Mononuclear cell (primary cell): ENCODE data around the gene PRKCA. TPM values are rescaled to one million over a fixed set of nuclear protein-coding genes. Genes with fewer than 3 reads are reported as not detected.

ENCODE experiments used
- H3K27me3 ChIP-seq: 2 replicates; pipeline ENCODE4 v1.6.0; 2011; ENCODE audit warnings: low read length, control low read depth; ENCODE audit not compliant: insufficient read depth
- H3K4me1 ChIP-seq: 2 replicates; pipeline ENCODE4 v1.5.1; 2011; ENCODE audit warnings: mild to moderate bottlenecking, low read length, control low read depth; ENCODE audit not compliant: insufficient read depth
- H3K4me3 ChIP-seq: 2 replicates; pipeline ENCODE4 v1.5.1; 2011; ENCODE audit warnings: mild to moderate bottlenecking, low read length, moderate library complexity
- H3K9me3 ChIP-seq: 2 replicates; pipeline ENCODE4 v1.5.1; 2011; ENCODE audit warnings: low read depth, mild to moderate bottlenecking, control low read depth, low read length
- total RNA-seq: library from RNA; depleted of rRNA; stranded (reverse); fragments of >200 nt; gene quantifications from one replicate; pipeline ENCODE4 v1.2.3, GENCODE V29; 2012

Gene PRKCA
- total RNA-seq, 1 donor: 35.6 TPM

DNA sequence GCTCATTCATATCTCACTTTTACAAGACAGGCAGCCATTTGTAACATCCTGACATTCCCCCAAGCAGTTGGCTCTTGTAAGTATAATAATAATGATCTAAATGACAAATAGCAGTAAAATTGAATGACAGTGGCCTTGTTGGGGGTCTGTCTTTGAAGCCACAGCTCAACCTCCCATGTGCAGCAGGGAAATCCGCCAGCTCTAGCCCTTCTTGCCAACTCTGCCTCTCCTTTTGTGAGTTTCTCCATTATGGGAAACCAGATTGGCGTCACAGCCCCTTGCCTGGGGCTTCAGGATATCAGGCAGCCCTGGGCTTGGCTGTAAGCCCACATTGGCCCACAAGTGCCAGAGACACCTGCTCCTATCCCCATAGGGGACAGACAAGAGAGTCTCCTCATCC lies 462.1 kb downstream of the PRKCA start:
- no peaks in the 10 kb centered on the region for H3K27me3 ChIP-seq
- H3K4me1 ChIP-seq: no peaks in the 10 kb centered on the region
- H3K9me3 ChIP-seq: no peaks in the 10 kb centered on the region
- no peak overlapping the region for H3K4me3 ChIP-seq

DNA sequence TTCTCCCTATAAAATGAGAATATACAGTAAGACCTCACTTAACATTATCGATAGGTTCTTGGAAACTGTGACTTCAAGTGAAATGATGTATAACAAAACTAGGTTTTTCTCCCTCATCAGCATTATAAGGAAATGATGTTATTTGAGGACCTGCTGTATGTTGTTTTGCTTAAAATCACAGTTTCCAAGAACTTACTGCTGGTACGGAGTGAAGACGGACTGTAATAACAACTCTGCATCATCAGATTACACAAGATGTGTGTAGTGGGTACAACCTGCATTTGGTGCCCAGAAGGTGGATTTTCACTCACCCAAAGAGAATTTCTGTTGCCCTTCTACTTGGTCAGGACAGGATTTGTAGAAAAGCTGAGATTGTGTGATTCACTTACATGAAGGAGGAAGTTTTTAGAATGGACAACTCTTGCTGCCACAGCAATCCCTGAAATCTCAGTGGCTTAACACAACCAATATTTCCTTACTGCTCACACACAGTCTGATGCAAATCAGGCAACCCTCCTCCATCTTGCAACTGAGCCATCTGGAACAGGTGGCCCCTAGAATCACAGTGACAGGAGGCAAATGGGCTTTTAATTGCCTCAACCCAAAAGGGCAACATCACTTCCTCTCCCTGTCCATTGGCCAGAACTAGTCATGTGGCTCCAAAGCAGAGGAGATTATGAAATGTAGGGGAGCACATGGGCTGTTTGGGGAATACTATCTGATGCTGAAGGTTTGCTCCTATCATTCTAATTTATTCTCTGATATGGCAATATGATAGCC lies 464.9 kb downstream of the PRKCA start:
- Histone ChIP-seq H3K4me1 (no peaks in the 10 kb centered on the region), H3K27me3 (no peaks in the 10 kb centered on the region), H3K4me3 (no peak overlapping the region), H3K9me3 (no peaks in the 10 kb centered on the region)

DNA sequence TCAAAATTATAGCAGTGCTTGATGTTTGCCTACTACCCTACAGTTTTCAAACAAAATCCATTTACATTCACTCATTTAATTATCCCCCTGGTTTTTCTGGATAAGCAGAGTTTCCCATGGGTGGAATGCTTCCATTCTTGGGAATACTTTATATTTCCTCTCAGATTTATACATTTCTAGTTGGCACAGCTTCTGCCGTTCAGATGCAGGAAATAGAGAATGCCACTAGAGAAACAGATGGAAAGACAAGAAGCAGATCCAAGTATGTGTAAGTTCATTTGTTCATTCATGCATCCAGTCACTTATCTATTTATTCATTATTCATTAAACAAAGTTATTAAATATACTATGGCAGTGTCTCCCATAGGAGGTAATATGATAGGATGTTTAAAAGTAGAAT lies 467.5 kb downstream of the PRKCA start:
- H3K4me3 ChIP-seq: no peak overlapping the region
- H3K9me3 ChIP-seq: no peaks in the 10 kb centered on the region
- H3K27me3 ChIP-seq: no peaks in the 10 kb centered on the region
- no peaks in the 10 kb centered on the region for H3K4me1 ChIP-seq

DNA sequence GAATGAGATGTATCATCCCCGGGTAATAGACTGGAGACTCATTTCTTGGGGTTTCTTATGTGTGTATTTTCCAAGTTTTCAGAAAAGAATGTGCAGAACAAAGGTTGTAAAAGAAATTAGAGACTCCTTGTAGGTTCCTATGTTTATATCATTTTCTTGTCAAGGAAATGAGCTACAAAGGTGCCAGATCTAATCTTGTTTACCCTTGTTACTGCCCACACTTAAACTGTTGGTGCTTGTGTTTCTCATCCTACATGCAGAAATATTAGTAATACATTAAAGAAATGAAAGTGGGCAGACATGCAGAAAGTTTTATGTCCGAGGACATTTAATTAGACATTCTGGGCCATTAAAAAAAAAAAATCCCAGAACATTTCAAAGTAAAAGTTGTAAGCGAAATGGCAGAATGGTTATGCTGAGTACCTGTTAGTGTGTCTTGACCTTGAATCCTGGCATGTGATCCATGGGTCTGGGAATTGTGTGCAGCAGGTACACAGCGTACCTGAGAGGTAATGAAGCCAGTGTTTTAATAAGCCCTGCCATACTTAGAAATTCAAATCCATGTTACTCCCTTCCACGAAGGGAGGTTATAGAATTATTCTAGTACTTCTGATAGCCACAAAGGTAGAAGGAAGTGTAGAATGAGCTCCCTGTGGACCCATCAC lies 469.9 kb downstream of the PRKCA start:
- Histone ChIP-seq H3K27me3 (no peaks in the 10 kb centered on the region), H3K9me3 (no peaks in the 10 kb centered on the region), H3K4me1 (no peaks in the 10 kb centered on the region), H3K4me3 (no peak overlapping the region)

DNA sequence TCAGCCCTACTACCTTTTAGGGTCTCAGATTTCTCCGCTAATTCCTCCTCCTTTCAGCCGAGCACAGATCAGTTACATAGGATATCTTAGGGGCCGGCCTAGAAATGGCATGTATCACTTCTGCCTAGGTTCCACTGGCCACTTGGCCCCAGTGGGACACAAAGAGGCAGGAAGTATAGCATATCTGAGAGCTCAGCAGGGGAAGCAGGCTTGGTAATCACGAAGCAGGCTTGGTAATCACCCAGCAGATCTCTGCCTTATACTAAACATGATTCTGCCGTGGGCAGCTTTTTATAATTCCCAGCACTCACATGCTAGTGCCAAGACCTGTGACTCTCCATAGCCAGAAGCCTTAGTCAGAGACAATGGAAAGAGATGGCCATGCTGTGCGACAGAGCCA lies 472.9 kb downstream of the PRKCA start:
- Histone ChIP-seq H3K4me1 (no peaks in the 10 kb centered on the region), H3K27me3 (no peaks in the 10 kb centered on the region), H3K4me3 (no peak overlapping the region), H3K9me3 (no peaks in the 10 kb centered on the region)

DNA sequence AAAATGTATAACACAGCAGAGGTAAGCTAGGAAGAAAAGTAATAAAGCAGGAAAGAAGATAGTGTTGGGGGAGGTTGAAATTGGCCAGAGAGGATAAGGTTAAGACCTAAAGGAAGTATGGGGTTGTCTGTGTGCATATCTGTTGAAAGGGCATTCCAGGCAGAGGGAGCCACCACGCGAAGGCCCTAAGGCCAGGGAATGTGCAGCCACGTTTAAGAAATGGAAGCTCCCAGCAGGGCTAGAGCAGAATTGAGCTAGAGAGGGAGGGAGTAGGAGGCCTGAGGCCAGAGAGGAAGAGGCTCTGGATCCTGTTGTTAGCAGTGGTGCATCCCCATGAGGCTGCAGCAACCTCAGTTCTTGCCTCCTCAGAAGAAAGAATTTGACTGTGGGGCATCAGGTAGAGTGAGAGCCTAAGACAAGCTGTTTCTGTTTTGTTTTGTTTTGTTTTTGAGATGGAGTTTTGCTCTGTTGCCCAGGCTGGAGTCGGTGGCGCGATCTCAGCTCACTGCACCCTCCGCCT lies 473.5 kb downstream of the PRKCA start:
- Histone ChIP-seq H3K27me3 (no peaks in the 10 kb centered on the region), H3K9me3 (no peaks in the 10 kb centered on the region), H3K4me3 (no peak overlapping the region), H3K4me1 (no peaks in the 10 kb centered on the region)

DNA sequence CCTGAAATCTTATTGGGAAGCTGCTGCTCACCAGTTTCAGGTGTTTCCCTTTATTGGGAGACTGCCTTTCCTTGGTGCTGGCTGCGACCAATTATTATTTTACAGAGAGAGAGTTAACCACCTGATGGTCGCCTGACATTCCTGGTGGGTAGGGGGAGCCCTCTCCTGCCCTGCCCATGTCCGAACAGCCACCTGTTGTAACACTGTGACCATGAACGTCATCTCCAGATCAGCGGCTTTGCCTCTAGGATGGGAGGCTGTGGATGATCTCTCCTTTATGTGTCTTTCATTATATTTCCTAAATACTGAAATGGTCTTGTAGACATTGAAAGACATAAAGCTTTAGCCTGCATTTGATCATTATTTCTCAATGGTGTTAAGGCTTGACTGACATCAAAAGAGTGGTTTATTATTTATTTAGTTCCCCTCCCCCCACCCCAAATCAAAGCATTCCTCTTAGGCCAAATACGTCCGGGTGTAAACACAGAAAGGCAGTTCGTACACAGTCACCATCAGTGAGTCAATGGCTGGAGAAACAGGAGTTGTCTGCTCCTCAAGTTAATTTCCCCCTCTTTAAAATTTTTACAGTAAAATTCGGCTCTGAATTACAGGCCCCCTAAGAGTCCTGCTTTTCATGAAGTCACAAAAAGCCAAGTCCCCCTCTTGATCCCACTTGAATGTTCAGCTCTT lies 474.7 kb downstream of the PRKCA start:
- Histone ChIP-seq H3K4me3 (no peak overlapping the region), H3K27me3 (no peaks in the 10 kb centered on the region), H3K9me3 (no peaks in the 10 kb centered on the region), H3K4me1 (no peaks in the 10 kb centered on the region)

DNA sequence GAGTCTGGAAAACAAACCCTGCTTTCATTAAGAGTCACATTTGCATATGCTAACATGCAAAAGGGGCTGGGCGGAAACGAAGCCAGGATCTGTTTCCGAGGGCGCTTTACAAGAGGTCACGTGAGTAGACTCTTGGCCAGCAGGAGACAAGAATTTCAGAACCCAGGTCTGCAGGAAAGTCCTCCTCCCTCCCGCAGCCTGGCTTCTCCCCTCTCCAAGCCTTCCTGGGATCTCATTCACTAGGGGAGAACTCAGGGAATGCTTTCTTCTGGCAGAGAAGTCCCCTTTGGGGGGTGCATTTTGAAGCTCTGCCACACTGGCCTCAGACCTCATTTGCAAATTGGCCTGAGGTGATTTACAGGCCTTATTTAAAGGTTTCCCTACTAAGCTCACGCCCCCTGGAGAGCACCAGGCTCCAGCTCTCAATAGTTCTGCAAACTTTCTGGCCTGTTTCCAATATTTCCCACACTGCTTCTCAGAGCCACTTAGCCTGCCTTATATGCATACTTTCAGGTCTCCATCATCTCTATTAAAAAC lies 475.3 kb downstream of the PRKCA start:
- H3K9me3 ChIP-seq: no peaks in the 10 kb centered on the region
- H3K4me3 ChIP-seq: no peak overlapping the region
- no peaks in the 10 kb centered on the region for H3K4me1 ChIP-seq
- H3K27me3 ChIP-seq: no peaks in the 10 kb centered on the region

DNA sequence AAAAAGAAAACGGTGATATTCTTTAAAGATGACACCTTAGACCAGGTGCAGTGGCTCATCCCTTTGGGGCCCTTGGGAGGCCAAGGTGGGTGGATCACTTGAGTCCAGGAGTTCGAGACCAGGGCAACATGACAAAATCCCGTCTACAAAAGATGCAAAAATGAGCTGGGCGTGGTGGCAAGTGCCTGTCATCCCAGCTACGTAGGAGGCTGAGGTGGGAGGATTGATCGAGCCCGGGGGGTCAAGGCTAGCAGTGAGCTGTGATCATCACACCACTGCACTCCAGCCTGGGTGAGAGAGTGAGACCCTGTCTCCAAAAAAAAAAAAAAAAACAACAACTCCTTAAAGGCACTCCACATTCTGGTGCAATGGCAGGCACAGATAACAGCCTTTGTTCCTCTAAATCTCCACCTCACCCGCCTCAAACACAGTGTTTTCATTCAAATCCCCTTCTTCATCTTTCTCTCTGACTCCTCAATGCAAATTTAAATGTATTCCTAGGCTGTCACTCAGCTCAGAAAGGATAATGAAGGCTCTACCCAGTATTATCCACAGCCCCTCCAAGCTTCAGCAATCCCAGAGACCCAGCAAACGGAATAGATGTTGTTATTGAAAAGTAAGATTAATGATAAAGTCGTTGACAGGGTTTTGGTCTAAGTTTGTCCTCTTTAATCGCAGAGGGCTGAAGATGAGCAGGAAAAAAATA lies 476.3 kb downstream of the PRKCA start:
- Histone ChIP-seq H3K4me3 (no peak overlapping the region), H3K9me3 (no peaks in the 10 kb centered on the region), H3K4me1 (no peaks in the 10 kb centered on the region), H3K27me3 (no peaks in the 10 kb centered on the region)

DNA sequence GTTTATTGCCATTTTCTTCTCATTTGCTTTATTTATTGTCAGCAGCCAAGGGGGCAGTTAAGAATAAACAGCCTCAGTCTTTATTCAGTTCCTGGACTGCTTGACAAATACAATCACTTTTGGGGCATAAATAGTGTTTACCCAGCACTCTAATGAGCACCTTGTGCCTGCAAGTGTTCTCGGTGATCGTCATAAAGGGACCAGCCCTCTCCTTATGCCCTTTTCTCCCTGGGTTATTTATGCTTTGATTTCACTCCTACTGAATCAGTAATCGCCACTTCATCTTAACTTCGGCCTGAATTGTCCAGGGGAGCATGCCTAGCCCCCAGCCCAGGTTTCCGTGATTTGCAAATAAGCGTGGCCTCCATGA lies 476.8 kb downstream of the PRKCA start:
- no peaks in the 10 kb centered on the region for H3K4me1 ChIP-seq
- H3K27me3 ChIP-seq: no peaks in the 10 kb centered on the region
- H3K9me3 ChIP-seq: no peaks in the 10 kb centered on the region
- H3K4me3 ChIP-seq: no peak overlapping the region

DNA sequence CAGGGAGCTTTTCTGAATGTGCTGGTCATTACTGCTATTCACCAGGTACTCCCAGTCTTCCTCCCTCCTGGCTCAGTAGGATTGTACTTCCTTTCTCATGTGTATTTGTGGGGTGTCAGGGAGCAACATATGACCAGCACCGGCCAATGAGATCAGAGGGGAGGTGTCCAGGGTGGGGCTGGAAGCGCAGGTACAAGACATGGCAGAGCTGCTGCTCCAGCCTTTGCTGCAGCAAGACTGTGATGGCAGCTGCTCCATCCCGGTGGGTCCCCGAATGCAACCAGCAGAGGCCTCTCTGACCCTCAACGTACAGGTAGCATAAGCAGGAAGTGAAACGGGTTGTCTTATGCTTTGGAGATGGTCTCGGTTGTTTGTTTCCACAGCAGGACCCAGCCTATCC lies 478.7 kb downstream of the PRKCA start:
- Histone ChIP-seq H3K4me3 (no peak overlapping the region), H3K4me1 (no peaks in the 10 kb centered on the region), H3K9me3 (no peaks in the 10 kb centered on the region), H3K27me3 (no peaks in the 10 kb centered on the region)

DNA sequence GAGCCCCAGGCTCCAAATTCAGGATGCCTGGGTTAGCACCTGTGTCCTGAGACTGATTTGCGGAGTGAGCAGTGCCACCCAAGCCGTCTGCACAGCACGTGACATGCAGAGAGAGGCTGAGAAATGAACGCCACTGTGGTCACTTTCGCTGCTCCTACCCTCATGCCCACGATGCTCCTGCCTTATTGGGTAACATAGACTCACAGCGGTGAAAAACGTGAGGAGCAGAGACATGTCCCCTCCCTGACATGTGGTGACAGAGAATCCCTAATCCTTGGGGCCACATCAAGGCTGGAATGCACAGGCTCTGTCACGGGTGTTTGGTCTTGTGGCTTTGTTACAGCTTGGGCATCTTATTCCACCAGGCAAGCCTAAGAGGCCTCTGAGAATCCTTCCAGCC lies 480.4 kb downstream of the PRKCA start:
- Histone ChIP-seq H3K27me3 (no peaks in the 10 kb centered on the region), H3K4me3 (no peak overlapping the region), H3K9me3 (no peaks in the 10 kb centered on the region), H3K4me1 (no peaks in the 10 kb centered on the region)

DNA sequence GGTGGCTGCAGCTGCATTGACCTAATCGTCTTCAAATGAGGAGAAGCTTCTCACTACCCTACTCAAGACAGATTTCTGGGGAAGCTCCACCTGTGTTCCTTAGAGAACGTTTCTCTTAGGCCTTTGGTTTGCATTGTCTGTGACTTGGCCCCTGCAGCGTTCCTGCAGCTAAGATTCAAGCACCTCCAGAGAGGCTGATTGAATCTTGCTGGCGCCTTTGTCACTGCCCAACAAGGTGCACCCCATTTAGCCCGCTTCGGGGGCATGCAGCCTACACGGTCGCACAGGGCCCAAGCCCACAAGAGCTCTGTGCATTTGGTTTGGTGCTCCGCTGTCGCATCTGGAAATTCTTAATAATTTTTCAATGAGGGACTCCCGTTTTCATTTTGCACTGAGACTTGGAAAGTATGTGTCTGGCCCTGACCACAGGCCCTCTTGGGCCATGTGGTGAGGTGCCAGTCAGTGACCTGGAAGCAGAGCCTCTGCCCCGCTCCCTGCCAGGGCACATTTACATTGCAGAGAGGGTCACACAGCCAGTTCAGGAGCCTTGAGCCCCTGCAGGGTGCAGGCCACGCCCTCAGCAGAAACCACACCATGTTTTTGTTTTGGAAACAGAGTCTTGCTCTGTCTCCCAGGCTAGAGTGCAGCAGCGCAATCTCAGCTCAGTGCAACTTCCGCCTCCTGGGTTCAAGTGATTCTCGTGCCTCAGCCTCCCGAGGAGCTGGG lies 481.4 kb downstream of the PRKCA start:
- H3K27me3 ChIP-seq: no peaks in the 10 kb centered on the region
- H3K9me3 ChIP-seq: no peaks in the 10 kb centered on the region
- H3K4me1 ChIP-seq: no peaks in the 10 kb centered on the region
- no peak overlapping the region for H3K4me3 ChIP-seq

DNA sequence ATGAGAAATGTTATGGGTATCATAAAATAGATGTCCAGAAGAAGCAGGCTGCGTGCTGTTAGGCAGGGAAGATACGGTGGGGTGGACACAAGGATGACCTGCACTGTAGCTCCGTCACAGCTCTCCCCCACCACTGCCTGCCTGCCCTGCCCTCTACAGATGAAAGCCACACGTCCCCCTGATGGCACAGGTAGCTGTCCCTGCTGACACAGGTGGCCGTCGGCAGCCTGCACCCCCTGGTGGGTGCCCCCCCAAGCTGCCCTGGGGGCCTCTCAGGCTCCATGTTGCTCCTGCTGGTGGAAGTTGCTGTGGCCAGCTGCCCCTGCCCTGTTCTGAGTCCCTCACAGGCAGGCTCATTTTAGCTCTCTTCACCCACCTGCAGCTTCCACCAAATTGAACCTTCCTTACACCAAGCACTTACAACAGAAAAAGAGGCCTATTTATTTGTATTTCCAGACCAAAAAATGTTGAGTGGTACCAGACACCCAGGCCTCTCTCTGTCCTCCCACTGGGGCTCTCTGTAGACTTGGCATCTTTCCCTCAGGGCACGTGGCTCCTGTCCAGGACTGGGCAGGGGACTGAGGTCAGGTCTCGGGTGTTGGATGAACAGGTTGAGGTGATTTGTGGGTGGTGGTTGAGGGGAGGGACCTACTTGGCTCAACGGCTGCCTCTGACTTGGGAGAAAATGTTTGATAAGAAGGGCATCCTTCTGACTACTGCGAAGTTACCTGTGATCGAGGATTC lies 482.4 kb downstream of the PRKCA start:
- Histone ChIP-seq H3K4me3 (no peak overlapping the region), H3K9me3 (no peaks in the 10 kb centered on the region), H3K4me1 (no peaks in the 10 kb centered on the region), H3K27me3 (no peaks in the 10 kb centered on the region)
